HepG2 (cell line): ENCODE data around the gene RABGGTB.

Experiments
- HOXA7 ChIP-seq: sonication (generic); formaldehyde crosslinking; IDR thresholded peaks from 2 replicates; pipeline ENCODE4 v1.8.1; 2022; ENCODE audit warnings: mild to moderate bottlenecking, missing genetic modification reagents, moderate library complexity
- MIXL1 ChIP-seq: IDR thresholded peaks from 2 replicates; pipeline ENCODE4 v1.6.1; 2016
- MXI1 ChIP-seq: IDR thresholded peaks from 3 replicates; pipeline ENCODE4 v1.6.1; 2012; ENCODE audit warnings: low read depth, low read length, inconsistent platforms, borderline replicate concordance
- MYC ChIP-seq: sonication (generic); formaldehyde crosslinking; IDR thresholded peaks from 2 replicates; pipeline ENCODE4 v1.9.0; 2021; ENCODE audit warnings: missing genetic modification reagents, borderline replicate concordance
- PHF20 ChIP-seq: sonication (generic); formaldehyde crosslinking; IDR thresholded peaks from 2 replicates; pipeline ENCODE4 v1.5.0; 2020; ENCODE audit warnings: mild to moderate bottlenecking, missing genetic modification reagents
- ZNF275 ChIP-seq: sonication (generic); formaldehyde crosslinking; IDR thresholded peaks from 2 replicates; pipeline ENCODE4 v1.8.0; 2022; ENCODE audit warnings: missing genetic modification reagents, mild to moderate bottlenecking, inconsistent platforms, borderline replicate concordance
- TF ChIP-seq, protein P1 (sequence below): sonication (generic); formaldehyde crosslinking; conservative IDR thresholded peaks from 2 replicates; pipeline ENCODE4 v1.4.0; 2020; ENCODE audit warnings: missing genetic modification reagents

DNA sequence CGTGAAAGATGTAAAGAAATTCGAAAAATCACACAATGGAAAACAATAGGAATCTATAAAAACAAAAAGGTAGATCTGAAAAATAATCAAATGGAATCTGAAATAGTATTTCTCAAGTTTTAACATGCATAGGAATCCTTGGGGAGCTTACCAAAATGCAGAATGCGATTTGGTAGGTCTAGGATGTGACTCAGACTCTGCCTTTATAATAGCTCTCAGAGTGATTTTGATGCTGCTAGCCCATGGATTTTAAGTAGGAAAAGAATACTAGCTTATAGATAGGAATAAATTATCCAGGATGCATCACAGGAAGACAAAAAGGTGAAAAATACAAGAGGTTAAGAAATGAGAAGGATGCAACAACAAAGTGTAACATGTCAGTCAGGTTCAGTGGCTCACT, 14.1 kb upstream of the RABGGTB start:
- TF ChIP-seq MYC (no peak), MIXL1 (CRISPR knock-in tag) (no peak), ZNF275 (CRISPR knock-in tag) (no peak), PHF20 (CRISPR knock-in tag) (no peak), MXI1 (no peak), HOXA7 (CRISPR knock-in tag) (no peak)
- TF ChIP-seq, protein P1, sequence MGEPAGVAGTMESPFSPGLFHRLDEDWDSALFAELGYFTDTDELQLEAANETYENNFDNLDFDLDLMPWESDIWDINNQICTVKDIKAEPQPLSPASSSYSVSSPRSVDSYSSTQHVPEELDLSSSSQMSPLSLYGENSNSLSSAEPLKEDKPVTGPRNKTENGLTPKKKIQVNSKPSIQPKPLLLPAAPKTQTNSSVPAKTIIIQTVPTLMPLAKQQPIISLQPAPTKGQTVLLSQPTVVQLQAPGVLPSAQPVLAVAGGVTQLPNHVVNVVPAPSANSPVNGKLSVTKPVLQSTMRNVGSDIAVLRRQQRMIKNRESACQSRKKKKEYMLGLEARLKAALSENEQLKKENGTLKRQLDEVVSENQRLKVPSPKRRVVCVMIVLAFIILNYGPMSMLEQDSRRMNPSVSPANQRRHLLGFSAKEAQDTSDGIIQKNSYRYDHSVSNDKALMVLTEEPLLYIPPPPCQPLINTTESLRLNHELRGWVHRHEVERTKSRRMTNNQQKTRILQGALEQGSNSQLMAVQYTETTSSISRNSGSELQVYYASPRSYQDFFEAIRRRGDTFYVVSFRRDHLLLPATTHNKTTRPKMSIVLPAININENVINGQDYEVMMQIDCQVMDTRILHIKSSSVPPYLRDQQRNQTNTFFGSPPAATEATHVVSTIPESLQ (CRISPR knock-in tag) = no peak
